Measurements from ENCODE around the gene NT5DC3.

Gene NT5DC3

GRCh38 chr12:103791350-103791920 is 49.6 kb downstream of the NT5DC3 start:
- no peak overlapping the region for H3K4me3 ChIP-seq (ENCODE audit: control insufficient read depth, low read depth, low read length)
- TF ChIP-seq CTCF (IDR thresholded peaks at IDR 0.05; ENCODE audit: control insufficient read depth, insufficient read depth, low read depth, low read length, missing control alignments) = no peak
- DNase-seq (ENCODE audit: low read depth) = no peak

- no peak overlapping the region for H3K4me3 ChIP-seq (ENCODE audit: control insufficient read depth, low read depth, low read length)
- DNase-seq (ENCODE audit: low read depth) = no peak
- no peak for TF ChIP-seq CTCF (IDR thresholded peaks at IDR 0.05; ENCODE audit: control insufficient read depth, insufficient read depth, low read depth, low read length, missing control alignments)
Observed at GRCh38 chr12:103786201-103786600, 54.8 kb downstream of the NT5DC3 start.

GRCh38 chr12:103785243-103786031 is 55.6 kb downstream of the NT5DC3 start:
- H3K4me3 ChIP-seq (ENCODE audit: control insufficient read depth, low read depth, low read length) = no peak overlapping the region
- no peak for TF ChIP-seq CTCF (IDR thresholded peaks at IDR 0.05; ENCODE audit: control insufficient read depth, insufficient read depth, low read depth, low read length, missing control alignments)
- no peak for DNase-seq (ENCODE audit: low read depth)

- no peak overlapping the region for H3K4me3 ChIP-seq (ENCODE audit: control insufficient read depth, low read depth, low read length)
- DNase-seq (ENCODE audit: low read depth) = no peak
- TF ChIP-seq CTCF (IDR thresholded peaks at IDR 0.05; ENCODE audit: control insufficient read depth, insufficient read depth, low read depth, low read length, missing control alignments) = no peak
Observed at GRCh38 chr12:103783744-103784664, 57.0 kb downstream of the NT5DC3 start.

- TF ChIP-seq CTCF (IDR thresholded peaks at IDR 0.05; ENCODE audit: control insufficient read depth, insufficient read depth, low read depth, low read length, missing control alignments) = no peak
- no peak for DNase-seq (ENCODE audit: low read depth)
- H3K4me3 ChIP-seq (ENCODE audit: control insufficient read depth, low read depth, low read length) = no peak overlapping the region
Observed at GRCh38 chr12:103782399-103782798, 58.6 kb downstream of the NT5DC3 start.

GRCh38 chr12:103780992-103781391 is 60.0 kb downstream of the NT5DC3 start:
- no peak overlapping the region for H3K4me3 ChIP-seq (ENCODE audit: control insufficient read depth, low read depth, low read length)
- TF ChIP-seq CTCF (IDR thresholded peaks at IDR 0.05; ENCODE audit: control insufficient read depth, insufficient read depth, low read depth, low read length, missing control alignments) = no peak
- no peak for DNase-seq (ENCODE audit: low read depth)
